SK-N-MC (cell line): Measurements from ENCODE around the gene XXYLT1.

Experiments
- EZH2 ChIP-seq: fragments of 200-600 bp; sonication (generic); IDR thresholded peaks from one replicate; pipeline ENCODE4 v1.6.1; 2017; ENCODE audit warnings: antibody characterized with exemption
- FOXP2 ChIP-seq: optimal IDR thresholded peaks from 2 replicates; pipeline ENCODE3; 2011; ENCODE audit warnings: mild to moderate bottlenecking, moderate library complexity; ENCODE audit not compliant: insufficient read depth; ENCODE audit errors: extremely low read length, control extremely low read depth
- POLR2AphosphoS5 ChIP-seq: IDR thresholded peaks from 2 replicates; pipeline ENCODE4 v1.6.1; 2012; ENCODE audit warnings: mild to moderate bottlenecking, low read depth, low read length, borderline replicate concordance

GRCh38 chr3:195191580-195191979 is 79.4 kb downstream of the XXYLT1 start:
- no peak for TF ChIP-seq EZH2
- TF ChIP-seq POLR2AphosphoS5, result no peak
- TF ChIP-seq FOXP2, result no peak
